ENCODE results near the gene NECAB2. TPM values are rescaled to one million over a fixed set of nuclear protein-coding genes. Genes with fewer than 3 reads are reported as not detected.

NECAB2 gene
- total RNA-seq, 1 donor from 2014 or later: 4.6 TPM

- no peaks in the 10 kb centered on the region for H3K36me3 Mint-ChIP-seq (ENCODE audit: insufficient read depth)
- H3K9me3 Mint-ChIP-seq (ENCODE audit: low read depth): no peaks in the 10 kb centered on the region
- no peaks in the 10 kb centered on the region for H3K4me1 Mint-ChIP-seq (ENCODE audit: low read depth)
- DNase-seq (ENCODE audit: low spot score, unreplicated experiment): no peak
- H3K27ac Mint-ChIP-seq: no peak overlapping the region
- no peak overlapping the region for H3K4me3 Mint-ChIP-seq (ENCODE audit: low read depth)
- TF ChIP-seq CTCF (IDR thresholded peaks at IDR 0.05; ENCODE audit: unreplicated experiment): no peak
- H3K27me3 Mint-ChIP-seq: peaks cover 19% of the 10 kb centered on the region
These were observed 4.4 kb downstream of the NECAB2 start for GRCh38 chr16:83972256-83973008.

GRCh38 chr16:83973077-83973476 is 5.0 kb downstream of the NECAB2 start:
- H3K36me3 Mint-ChIP-seq (ENCODE audit: insufficient read depth): peaks cover 2% of the 10 kb centered on the region
- peaks cover 19% of the 10 kb centered on the region for H3K27me3 Mint-ChIP-seq
- TF ChIP-seq CTCF (IDR thresholded peaks at IDR 0.05; ENCODE audit: unreplicated experiment): no peak
- H3K4me1 Mint-ChIP-seq (ENCODE audit: low read depth): no peaks in the 10 kb centered on the region
- H3K27ac Mint-ChIP-seq: no peak overlapping the region
- H3K4me3 Mint-ChIP-seq (ENCODE audit: low read depth): no peak overlapping the region
- H3K9me3 Mint-ChIP-seq (ENCODE audit: low read depth): peaks cover 3% of the 10 kb centered on the region
- no peak for DNase-seq (ENCODE audit: low spot score, unreplicated experiment)

- peaks cover 3% of the 10 kb centered on the region for H3K36me3 Mint-ChIP-seq (ENCODE audit: insufficient read depth)
These were observed 5.7 kb downstream of the NECAB2 start for GRCh38 chr16:83973581-83974385.

GRCh38 chr16:83974475-83974874 is 6.4 kb downstream of the NECAB2 start:
- TF ChIP-seq CTCF (IDR thresholded peaks at IDR 0.05; ENCODE audit: unreplicated experiment): no peak
- DNase-seq (ENCODE audit: low spot score, unreplicated experiment): no peak
- Mint-ChIP-seq H3K4me3 (ENCODE audit: low read depth) (no peak overlapping the region), H3K9me3 (ENCODE audit: low read depth) (peaks cover 14% of the 10 kb centered on the region), H3K36me3 (ENCODE audit: insufficient read depth) (peaks cover 6% of the 10 kb centered on the region), H3K4me1 (ENCODE audit: low read depth) (no peaks in the 10 kb centered on the region), H3K27ac (no peak overlapping the region), H3K27me3 (peaks cover 15% of the 10 kb centered on the region)

More at GRCh38 chr16:83973581-83974385, 5.7 kb downstream of the NECAB2 start:
- peaks cover 19% of the 10 kb centered on the region for H3K27me3 Mint-ChIP-seq
- peaks cover 10% of the 10 kb centered on the region for H3K9me3 Mint-ChIP-seq (ENCODE audit: low read depth)
- TF ChIP-seq CTCF (IDR thresholded peaks at IDR 0.05; ENCODE audit: unreplicated experiment): no peak
- no peak overlapping the region for H3K27ac Mint-ChIP-seq
- no peaks in the 10 kb centered on the region for H3K4me1 Mint-ChIP-seq (ENCODE audit: low read depth)
- no peak for DNase-seq (ENCODE audit: low spot score, unreplicated experiment)
- no peak overlapping the region for H3K4me3 Mint-ChIP-seq (ENCODE audit: low read depth)

GRCh38 chr16:83975590-83976260 is 7.7 kb downstream of the NECAB2 start:
- no peak for DNase-seq (ENCODE audit: low spot score, unreplicated experiment)
- no peak for TF ChIP-seq CTCF (IDR thresholded peaks at IDR 0.05; ENCODE audit: unreplicated experiment)
- peaks cover 6% of the 10 kb centered on the region for H3K36me3 Mint-ChIP-seq (ENCODE audit: insufficient read depth)
- H3K4me1 Mint-ChIP-seq (ENCODE audit: low read depth): no peaks in the 10 kb centered on the region
- H3K27me3 Mint-ChIP-seq: peaks cover 9% of the 10 kb centered on the region
- peaks cover 14% of the 10 kb centered on the region for H3K9me3 Mint-ChIP-seq (ENCODE audit: low read depth)
- no peak overlapping the region for H3K4me3 Mint-ChIP-seq (ENCODE audit: low read depth)
- no peak overlapping the region for H3K27ac Mint-ChIP-seq

Measured in progenitor cell of endocrine pancreas (in vitro differentiated cells).